ENCODE measurements around the gene PUM1.

The PUM1 gene

DNA sequence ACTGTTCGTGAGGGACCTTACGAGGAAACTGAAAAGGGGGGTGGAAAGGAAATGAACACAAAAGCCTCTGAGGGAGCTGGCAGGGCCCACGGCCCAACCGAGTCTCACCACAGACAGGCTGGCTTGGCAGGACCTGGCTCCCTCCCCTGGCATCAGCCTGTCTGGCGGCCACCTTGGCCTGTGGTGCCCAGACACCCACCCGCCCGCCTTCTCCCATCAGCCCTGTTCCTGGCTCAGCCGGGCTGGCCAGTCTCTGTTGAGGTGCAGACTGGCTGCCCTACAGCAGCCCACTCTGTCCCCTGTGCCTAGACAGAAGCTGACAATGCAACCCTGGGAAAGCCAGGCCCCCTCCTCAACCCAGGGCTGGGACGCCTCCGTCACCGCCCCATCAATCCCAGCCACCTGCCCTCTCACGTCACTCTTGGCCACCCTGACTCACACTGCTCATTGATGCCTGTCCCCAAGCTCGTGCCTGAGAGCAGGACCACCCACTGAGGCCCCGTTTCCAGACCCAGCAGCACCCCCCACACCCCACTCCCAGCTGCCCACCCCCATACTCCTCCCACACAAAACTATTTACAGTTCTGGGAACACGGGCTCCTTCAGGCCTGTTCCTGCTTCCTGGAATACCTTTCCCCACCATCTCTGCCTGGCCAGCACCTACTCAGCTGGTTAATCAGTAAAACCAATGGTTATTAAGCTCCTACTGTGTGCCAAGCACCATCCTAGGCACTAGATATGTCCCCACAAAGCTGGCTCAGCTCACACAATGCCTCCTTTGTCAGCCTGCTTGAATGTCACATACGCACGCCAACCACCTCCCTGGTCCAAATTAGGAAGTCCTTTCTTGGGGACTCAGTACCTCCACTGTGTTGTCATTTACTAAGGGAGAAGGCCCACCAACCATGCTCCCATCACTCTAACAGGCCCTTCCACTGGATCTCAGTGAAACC, 179.7 kb downstream of the PUM1 start:
- H3K36me3 ChIP-seq (ENCODE audit: control insufficient read depth, insufficient read depth, low read length), result no peaks in the 10 kb centered on the region
- H3K27me3 ChIP-seq (ENCODE audit: control insufficient read depth, insufficient read depth, low read length, poor library complexity, severe bottlenecking), result no peaks in the 10 kb centered on the region
- no peak overlapping the region for H3K27ac ChIP-seq (ENCODE audit: insufficient read depth, low read depth, low read length, poor library complexity, severe bottlenecking)
- no peaks in the 10 kb centered on the region for H3K9me3 ChIP-seq (ENCODE audit: control insufficient read depth, low read length)
- peaks cover 36% of the 10 kb centered on the region for H3K4me1 ChIP-seq (ENCODE audit: control insufficient read depth, insufficient read depth, low read length)
- whole genome bisulfite sequencing, 2 experiments, result 70 to 71% methylated on average over 17 of the region's 17 CpGs
- H3K4me3 ChIP-seq (ENCODE audit: insufficient read depth, low read depth, low read length), result no peak overlapping the region

DNA sequence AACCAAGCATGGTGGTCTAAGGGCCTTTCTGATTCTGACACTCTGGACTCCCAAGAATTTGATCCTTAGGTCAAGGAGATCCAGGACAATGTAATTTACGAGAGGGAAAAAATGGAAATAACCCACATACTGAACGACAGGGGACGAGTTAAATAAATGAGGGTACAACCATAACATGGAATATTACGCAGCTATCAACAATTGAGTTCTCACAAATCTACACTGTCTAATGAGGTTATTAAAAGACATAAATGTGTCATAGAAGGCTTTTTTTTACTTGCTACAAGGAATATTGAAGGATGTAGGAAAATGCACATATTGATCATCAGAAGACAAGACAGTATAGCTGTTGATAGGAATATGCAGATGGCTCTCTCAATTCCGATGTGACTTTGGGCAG, 180.8 kb downstream of the PUM1 start:
- Histone ChIP-seq H3K9me3 (ENCODE audit: control insufficient read depth, low read length) (no peaks in the 10 kb centered on the region), H3K27me3 (ENCODE audit: control insufficient read depth, insufficient read depth, low read length, poor library complexity, severe bottlenecking) (no peaks in the 10 kb centered on the region), H3K27ac (ENCODE audit: insufficient read depth, low read depth, low read length, poor library complexity, severe bottlenecking) (no peak overlapping the region), H3K4me3 (ENCODE audit: insufficient read depth, low read depth, low read length) (no peak overlapping the region), H3K36me3 (ENCODE audit: control insufficient read depth, insufficient read depth, low read length) (no peaks in the 10 kb centered on the region), H3K4me1 (ENCODE audit: control insufficient read depth, insufficient read depth, low read length) (peaks cover 47% of the 10 kb centered on the region)
- 89 to 91% methylated on average over 5 of the region's 5 CpGs for WGBS, 2 experiments

DNA sequence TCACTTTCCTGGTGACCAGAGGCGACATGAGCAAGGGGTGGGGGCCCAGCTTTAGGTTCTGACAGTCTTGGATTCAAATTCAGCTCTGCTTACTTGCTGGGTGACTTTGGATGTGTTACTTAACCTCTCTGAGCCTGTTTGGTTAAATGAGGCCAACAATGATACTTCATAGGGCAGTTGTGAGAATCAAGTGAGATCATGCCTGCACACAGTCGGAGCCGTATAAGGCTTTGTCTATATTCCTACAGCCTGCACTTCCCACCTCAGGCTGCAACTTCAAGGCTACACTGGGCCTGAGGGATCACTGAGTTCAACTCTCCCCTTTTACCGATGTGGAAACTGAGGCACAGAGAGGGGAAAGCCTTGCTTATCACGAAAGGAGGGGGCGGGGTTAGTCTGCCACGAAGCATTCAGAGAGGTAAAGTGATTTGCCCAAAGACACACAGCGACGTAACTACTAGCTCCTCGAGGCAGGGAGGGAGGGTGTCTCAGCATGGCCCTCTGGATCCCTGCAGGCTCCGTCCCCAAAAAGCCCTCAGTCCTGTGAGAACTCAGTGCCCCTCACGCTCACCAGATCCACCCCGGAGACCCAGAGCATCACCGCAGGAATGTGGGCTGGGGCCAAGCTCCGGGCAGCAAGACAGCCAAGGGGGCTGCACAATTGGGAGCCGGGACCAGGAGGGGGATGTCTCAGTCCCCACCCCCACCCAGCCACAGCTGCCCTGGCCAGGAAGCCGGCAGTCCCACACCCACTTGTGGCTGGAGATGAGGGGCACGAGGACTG, 181.9 kb downstream of the PUM1 start:
- Histone ChIP-seq H3K9me3 (ENCODE audit: control insufficient read depth, low read length) (no peaks in the 10 kb centered on the region), H3K27me3 (ENCODE audit: control insufficient read depth, insufficient read depth, low read length, poor library complexity, severe bottlenecking) (no peaks in the 10 kb centered on the region), H3K27ac (ENCODE audit: insufficient read depth, low read depth, low read length, poor library complexity, severe bottlenecking) (no peak overlapping the region), H3K36me3 (ENCODE audit: control insufficient read depth, insufficient read depth, low read length) (no peaks in the 10 kb centered on the region), H3K4me3 (ENCODE audit: insufficient read depth, low read depth, low read length) (no peak overlapping the region), H3K4me1 (ENCODE audit: control insufficient read depth, insufficient read depth, low read length) (peaks cover 51% of the 10 kb centered on the region)
- whole genome bisulfite sequencing, 2 experiments, result 82 to 83% methylated on average over 18 of the region's 18 CpGs

DNA sequence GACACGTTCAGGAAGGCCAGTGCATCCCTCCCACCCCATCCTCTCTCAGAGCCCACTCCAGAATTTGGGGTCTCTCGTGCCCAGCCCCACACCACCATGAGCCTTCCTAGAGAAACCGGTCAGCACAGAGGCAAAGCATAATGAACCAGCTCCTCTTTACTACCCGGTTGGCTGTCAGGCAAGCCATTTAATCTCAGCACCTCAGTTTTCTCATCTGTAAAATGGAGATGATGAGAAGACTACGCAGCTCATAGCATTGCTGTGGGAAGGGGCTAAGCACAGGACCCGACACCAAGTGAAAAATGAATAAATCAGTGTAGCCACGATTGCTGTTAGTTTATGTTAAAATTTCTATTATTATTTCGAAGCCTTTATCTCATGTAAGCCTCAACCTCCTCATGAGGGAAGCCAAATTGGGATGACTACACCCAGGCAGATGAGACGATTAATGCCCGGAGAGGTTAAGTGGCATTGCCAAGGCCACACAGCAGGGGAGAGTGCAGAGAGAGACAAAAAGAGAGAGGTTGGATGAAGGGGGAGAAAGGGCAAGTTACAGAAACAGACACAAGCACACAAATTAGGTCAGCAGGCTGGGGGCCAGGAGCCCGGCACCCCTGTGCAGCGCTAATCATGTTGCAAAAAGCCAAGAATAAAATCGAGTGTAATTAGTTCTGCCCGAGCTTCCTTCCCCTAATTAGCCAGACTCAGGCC, 182.7 kb downstream of the PUM1 start:
- Histone ChIP-seq H3K36me3 (ENCODE audit: control insufficient read depth, insufficient read depth, low read length) (no peaks in the 10 kb centered on the region), H3K4me3 (ENCODE audit: insufficient read depth, low read depth, low read length) (no peak overlapping the region), H3K27ac (ENCODE audit: insufficient read depth, low read depth, low read length, poor library complexity, severe bottlenecking) (no peak overlapping the region), H3K27me3 (ENCODE audit: control insufficient read depth, insufficient read depth, low read length, poor library complexity, severe bottlenecking) (no peaks in the 10 kb centered on the region), H3K9me3 (ENCODE audit: control insufficient read depth, low read length) (no peaks in the 10 kb centered on the region), H3K4me1 (ENCODE audit: control insufficient read depth, insufficient read depth, low read length) (peaks cover 43% of the 10 kb centered on the region)
- WGBS, 2 experiments, result 90 to 92% methylated on average over 14 of the region's 14 CpGs

Data from ectodermal cell (in vitro differentiated cells).